ENCODE data around the gene ERG28.

- no peak for TF ChIP-seq POLR2A (IDR thresholded peaks at IDR 0.05; ENCODE audit: low read length)
- TF ChIP-seq GATA1 (IDR thresholded peaks at IDR 0.05; ENCODE audit: low read depth, low read length) = no peak
Measured at GRCh38 chr14:75690010-75690409, 29.3 kb upstream of the ERG28 start.
